ENCODE data around the gene POLR3G.

Gene POLR3G

DNA sequence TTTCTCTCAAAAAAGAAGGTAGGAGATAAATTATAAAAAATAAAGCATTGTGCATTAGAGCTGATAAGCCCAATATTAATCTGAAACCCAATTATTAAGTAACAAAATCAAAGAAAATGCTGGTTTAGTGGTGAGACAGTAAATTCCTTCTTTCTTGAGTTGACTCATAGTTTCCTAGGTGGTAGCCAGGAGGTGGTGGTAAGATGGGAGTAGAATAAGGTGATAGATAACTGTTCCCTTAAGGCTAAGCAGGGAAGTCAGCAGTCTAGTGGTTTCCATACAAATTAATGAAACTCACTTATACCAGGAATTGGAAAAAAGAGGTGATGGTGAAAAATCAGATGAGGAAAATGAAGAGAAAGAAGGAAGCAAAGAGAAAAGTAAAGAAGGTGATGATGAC, 31.6 kb downstream of the POLR3G start:
- H3K36me3 ChIP-seq (ENCODE audit: insufficient read depth, low read length): peaks cover 11% of the 10 kb centered on the region; the same call in 1 of the 2 replicates
- no peak for TF ChIP-seq EZH2 (IDR thresholded peaks at IDR 0.05; ENCODE audit: borderline replicate concordance, low read length)
- TF ChIP-seq, protein P1, sequence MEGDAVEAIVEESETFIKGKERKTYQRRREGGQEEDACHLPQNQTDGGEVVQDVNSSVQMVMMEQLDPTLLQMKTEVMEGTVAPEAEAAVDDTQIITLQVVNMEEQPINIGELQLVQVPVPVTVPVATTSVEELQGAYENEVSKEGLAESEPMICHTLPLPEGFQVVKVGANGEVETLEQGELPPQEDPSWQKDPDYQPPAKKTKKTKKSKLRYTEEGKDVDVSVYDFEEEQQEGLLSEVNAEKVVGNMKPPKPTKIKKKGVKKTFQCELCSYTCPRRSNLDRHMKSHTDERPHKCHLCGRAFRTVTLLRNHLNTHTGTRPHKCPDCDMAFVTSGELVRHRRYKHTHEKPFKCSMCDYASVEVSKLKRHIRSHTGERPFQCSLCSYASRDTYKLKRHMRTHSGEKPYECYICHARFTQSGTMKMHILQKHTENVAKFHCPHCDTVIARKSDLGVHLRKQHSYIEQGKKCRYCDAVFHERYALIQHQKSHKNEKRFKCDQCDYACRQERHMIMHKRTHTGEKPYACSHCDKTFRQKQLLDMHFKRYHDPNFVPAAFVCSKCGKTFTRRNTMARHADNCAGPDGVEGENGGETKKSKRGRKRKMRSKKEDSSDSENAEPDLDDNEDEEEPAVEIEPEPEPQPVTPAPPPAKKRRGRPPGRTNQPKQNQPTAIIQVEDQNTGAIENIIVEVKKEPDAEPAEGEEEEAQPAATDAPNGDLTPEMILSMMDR (IDR thresholded peaks at IDR 0.05; ENCODE audit: low read length): no peak

DNA sequence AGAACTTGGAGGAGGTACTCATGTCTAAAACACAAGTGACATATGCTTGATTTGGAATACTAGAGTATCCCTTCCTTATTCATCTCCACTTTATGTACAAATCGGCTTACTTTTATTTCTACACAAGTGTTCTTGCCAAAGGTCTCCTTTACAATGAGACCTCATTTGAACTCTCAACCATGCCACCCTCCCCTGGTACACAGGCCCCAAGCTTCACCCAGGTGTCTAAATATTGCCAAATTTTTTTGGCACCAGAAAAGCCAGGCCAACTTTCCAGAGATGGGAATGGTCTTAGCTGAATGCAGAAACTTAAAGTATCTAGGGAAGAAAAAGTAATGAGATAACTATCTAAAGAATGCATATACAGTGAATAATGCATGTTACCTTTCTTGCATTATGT, 35.8 kb downstream of the POLR3G start:
- peaks cover 11% of the 10 kb centered on the region; the same call in 1 of the 2 replicates for H3K36me3 ChIP-seq (ENCODE audit: insufficient read depth, low read length)
- H3F3A ChIP-seq (ENCODE audit: insufficient read depth, low read length): no peaks in the 10 kb centered on the region
- no peak for TF ChIP-seq EZH2 (IDR thresholded peaks at IDR 0.05; ENCODE audit: borderline replicate concordance, low read length)
- TF ChIP-seq, protein P1 (IDR thresholded peaks at IDR 0.05; ENCODE audit: low read length): no peak
- H3K27ac ChIP-seq (ENCODE audit: low read depth, low read length, poor library complexity, severe bottlenecking): no peak overlapping the region
- H4K20me1 ChIP-seq (ENCODE audit: insufficient read depth, low read length): no peaks in the 10 kb centered on the region
- H3K79me2 ChIP-seq (ENCODE audit: insufficient read depth, low read length): no peaks in the 10 kb centered on the region
- no peaks in the 10 kb centered on the region for H3K9me3 ChIP-seq (ENCODE audit: low read length)
- no peaks in the 10 kb centered on the region for H3K27me3 ChIP-seq (ENCODE audit: insufficient read depth, low read length)
- H3K9me2 ChIP-seq (ENCODE audit: low read depth, low read length): no peaks in the 10 kb centered on the region
- no peak overlapping the region for H3K4me2 ChIP-seq (ENCODE audit: low read length)
- H3K4me3 ChIP-seq (ENCODE audit: low read depth, low read length, poor library complexity, severe bottlenecking): no peak overlapping the region
- H3K4me1 ChIP-seq (ENCODE audit: insufficient read depth, low read length, severe bottlenecking): no peaks in the 10 kb centered on the region
- H2AFZ ChIP-seq (ENCODE audit: low read length): no peak overlapping the region
- no peak overlapping the region for H3K9ac ChIP-seq (ENCODE audit: low read length)

More for the DNA sequence above, 31.6 kb downstream of the POLR3G start:
- Histone ChIP-seq H3K79me2 (ENCODE audit: insufficient read depth, low read length) (no peaks in the 10 kb centered on the region), H3F3A (ENCODE audit: insufficient read depth, low read length) (no peaks in the 10 kb centered on the region), H3K27ac (ENCODE audit: low read depth, low read length, poor library complexity, severe bottlenecking) (no peak overlapping the region), H3K4me2 (ENCODE audit: low read length) (no peak overlapping the region), H3K9ac (ENCODE audit: low read length) (no peak overlapping the region), H3K27me3 (ENCODE audit: insufficient read depth, low read length) (no peaks in the 10 kb centered on the region), H3K4me1 (ENCODE audit: insufficient read depth, low read length, severe bottlenecking) (no peaks in the 10 kb centered on the region), H2AFZ (ENCODE audit: low read length) (no peak overlapping the region), H3K9me3 (ENCODE audit: low read length) (no peaks in the 10 kb centered on the region), H3K9me2 (ENCODE audit: low read depth, low read length) (no peaks in the 10 kb centered on the region), H4K20me1 (ENCODE audit: insufficient read depth, low read length) (no peaks in the 10 kb centered on the region), H3K4me3 (ENCODE audit: low read depth, low read length, poor library complexity, severe bottlenecking) (no peak overlapping the region)

DNA sequence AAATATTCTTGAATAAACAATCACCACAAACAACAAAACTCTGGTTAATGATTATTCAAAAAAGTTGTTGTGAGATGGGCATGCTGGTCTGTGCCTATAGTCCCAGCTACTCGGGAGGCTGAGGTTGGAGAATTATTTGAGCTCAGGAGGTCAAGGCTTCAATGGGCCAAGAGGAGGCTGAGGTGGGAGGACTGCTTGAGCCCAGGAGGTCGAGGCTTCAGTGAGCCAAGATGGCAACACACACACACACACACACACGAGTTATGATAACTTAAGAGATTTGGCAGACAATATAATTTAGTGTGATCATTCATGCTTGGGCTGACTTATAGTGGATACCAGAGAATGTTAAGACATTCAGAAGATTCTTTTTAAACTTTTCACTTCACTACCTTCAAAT, 39.9 kb downstream of the POLR3G start:
- Histone ChIP-seq H3K27ac (ENCODE audit: low read depth, low read length, poor library complexity, severe bottlenecking) (no peak overlapping the region), H3K27me3 (ENCODE audit: insufficient read depth, low read length) (no peaks in the 10 kb centered on the region), H3K4me3 (ENCODE audit: low read depth, low read length, poor library complexity, severe bottlenecking) (no peak overlapping the region), H3K4me1 (ENCODE audit: insufficient read depth, low read length, severe bottlenecking) (no peaks in the 10 kb centered on the region), H3K9me3 (ENCODE audit: low read length) (no peaks in the 10 kb centered on the region), H3K9me2 (ENCODE audit: low read depth, low read length) (no peaks in the 10 kb centered on the region), H3K9ac (ENCODE audit: low read length) (no peak overlapping the region), H2AFZ (ENCODE audit: low read length) (no peak overlapping the region), H4K20me1 (ENCODE audit: insufficient read depth, low read length) (no peaks in the 10 kb centered on the region), H3F3A (ENCODE audit: insufficient read depth, low read length) (no peaks in the 10 kb centered on the region), H3K79me2 (ENCODE audit: insufficient read depth, low read length) (no peaks in the 10 kb centered on the region), H3K4me2 (ENCODE audit: low read length) (no peak overlapping the region), H3K36me3 (ENCODE audit: insufficient read depth, low read length) (peaks cover 22% of the 10 kb centered on the region)
- TF ChIP-seq, protein P1 (IDR thresholded peaks at IDR 0.05; ENCODE audit: low read length): no peak
- TF ChIP-seq EZH2 (IDR thresholded peaks at IDR 0.05; ENCODE audit: borderline replicate concordance, low read length): no peak

Measured in OCI-LY1 (cell line).